SW480 (cell line): Measurements from ENCODE around the gene AMMECR1.
"Not testable (repeated sequence)": the region's sequence is repeated elsewhere in the genome, so short reads cannot be mapped to it uniquely, and the experiment has no call there.

Experiments
- DNase-seq: peaks from one replicate; pipeline ENCODE4 v3.0.0-alpha.2; 2016; ENCODE audit warnings: low spot score

Gene AMMECR1

GRCh38 chrX:110171442-110171841 lies 146.4 kb downstream of the AMMECR1 start:
- no peak for DNase-seq

GRCh38 chrX:110170029-110170428 lies 147.9 kb downstream of the AMMECR1 start:
- DNase-seq, result no peak

- no peak for DNase-seq
Observed at GRCh38 chrX:110168585-110168984, 149.3 kb downstream of the AMMECR1 start.

GRCh38 chrX:110167952-110168451 lies 149.9 kb downstream of the AMMECR1 start:
- no peak for DNase-seq

GRCh38 chrX:110163488-110163887 lies 154.4 kb downstream of the AMMECR1 start:
- DNase-seq, result no peak

GRCh38 chrX:110162867-110163266 lies 155.0 kb downstream of the AMMECR1 start:
- DNase-seq, result no peak

- DNase-seq, result no peak
Observed at GRCh38 chrX:110162131-110162530, 155.8 kb downstream of the AMMECR1 start.

- DNase-seq, result no peak
Observed at GRCh38 chrX:110161361-110161686, 156.6 kb downstream of the AMMECR1 start.

GRCh38 chrX:110159865-110160264 lies 158.0 kb downstream of the AMMECR1 start:
- no peak for DNase-seq

GRCh38 chrX:110159235-110159634 lies 158.7 kb downstream of the AMMECR1 start:
- DNase-seq, result peak; percentile 59

GRCh38 chrX:110157444-110157843 lies 160.4 kb downstream of the AMMECR1 start:
- no peak for DNase-seq

GRCh38 chrX:110156167-110156754 lies 161.6 kb downstream of the AMMECR1 start:
- DNase-seq, result peak; percentile 20

GRCh38 chrX:110155759-110156158 lies 162.1 kb downstream of the AMMECR1 start:
- DNase-seq, result no peak

GRCh38 chrX:110154328-110154727 lies 163.6 kb downstream of the AMMECR1 start:
- not testable (repeated sequence) for DNase-seq

GRCh38 chrX:110153896-110154295 lies 164.0 kb downstream of the AMMECR1 start:
- no peak for DNase-seq

- no peak for DNase-seq
Observed at GRCh38 chrX:110153244-110153643, 164.6 kb downstream of the AMMECR1 start.

- DNase-seq, result peak; percentile 14
Observed at GRCh38 chrX:110146521-110146920, 171.4 kb downstream of the AMMECR1 start.

GRCh38 chrX:110145854-110146253 lies 172.0 kb downstream of the AMMECR1 start:
- peak; percentile 15 for DNase-seq

- DNase-seq, result no peak
Observed at GRCh38 chrX:110145311-110145710, 172.6 kb downstream of the AMMECR1 start.
